Esophagus muscularis mucosa (tissue), 4 donors: ENCODE results near the gene ELMO2. TPM values are rescaled to one million over a fixed set of nuclear protein-coding genes. Genes with fewer than 3 reads are reported as not detected.

Source experiments
- DNase-seq: peaks from one replicate; pipeline ENCODE4 v3.0.0-alpha.2; 2017; ENCODE audit errors: extremely low spot score
- H3K27ac ChIP-seq, 4 donors: fragments of 200-600 bp; sonication (generic); replicated peaks in 1 of 4; 1 replicate in 3 of 4; 2 replicates in 1 of 4; pipeline ENCODE4 v1.5.1; 2016 to 2019; ENCODE audit warnings: mild to moderate bottlenecking in 1 of 4
- H3K27me3 ChIP-seq, 4 donors: fragments of 200-600 bp; sonication (generic); one replicate each; pipeline versions ENCODE4 v1.5.1 to v1.6.0; 2016 to 2019
- H3K36me3 ChIP-seq, 4 donors: fragments of 200-600 bp; sonication (generic); one replicate each; pipeline ENCODE4 v1.5.1; 2016 to 2019
- H3K4me1 ChIP-seq, 4 donors: fragments of 200-600 bp; sonication (generic); one replicate each; pipeline ENCODE4 v1.5.1; 2016 to 2019
- H3K4me3 ChIP-seq, 4 donors: fragments of 200-600 bp; sonication (generic); 1 replicate in 2 of 4; 2 replicates in 2 of 4; pipeline ENCODE4 v1.5.1; 2016 to 2019; ENCODE audit warnings: mild to moderate bottlenecking in 4 of 4, moderate library complexity in 1 of 4
- H3K9me3 ChIP-seq, 4 donors: fragments of 200-600 bp; sonication (generic); 1 replicate in 3 of 4; 2 replicates in 1 of 4; pipeline ENCODE4 v1.5.1; 2016 to 2019
- CTCF ChIP-seq, 3 experiments: fragments of 200-600 bp in 2 of 3; fragments of 450-650 bp in 1 of 3; sonication (generic) in 2 of 3; IDR thresholded peaks; one replicate each; pipeline ENCODE4 v1.5.1; 2017 to 2019; ENCODE audit warnings: antibody characterized with exemption in 3 of 3, mild to moderate bottlenecking in 2 of 3, moderate library complexity in 1 of 3
- EP300 ChIP-seq: sonication (generic); formaldehyde crosslinking; IDR thresholded peaks from one replicate; pipeline ENCODE4 v1.6.1; 2017; ENCODE audit warnings: antibody characterized with exemption
- POLR2A ChIP-seq: fragments of 450-650 bp; IDR thresholded peaks from one replicate; pipeline ENCODE4 v1.6.1; 2017; ENCODE audit warnings: antibody characterized with exemption, moderate library complexity, mild to moderate bottlenecking, low read depth
- POLR2AphosphoS5 ChIP-seq, 2 donors: sonication (generic); formaldehyde crosslinking; IDR thresholded peaks; one replicate each; pipeline ENCODE4 v1.6.1; 2017; ENCODE audit warnings: antibody characterized with exemption in 2 of 2
- WGBS: methylation state at CpG from one replicate; pipeline ENCODE4 v1.1.5; 2018; 5-methylcytosine and 5-hydroxymethylcytosine counted together
- intact Hi-C: fragments of 100-400 bp; cut with DNase I; formaldehyde crosslinking; loops from one replicate; pipeline ENCODE4 v1.15.1; 2023
- total RNA-seq, 4 donors: library from RNA; depleted of rRNA; stranded (reverse); fragments of >200 nt; gene quantifications; one replicate each; pipeline versions ENCODE4 v1.1.0 to v1.2.1, GENCODE V29; 2016

ELMO2 gene
- total RNA-seq, 4 donors from 2014 or later, result 35.3 to 61.4 (median 51.8) TPM

- H3K27ac ChIP-seq, result peak overlapping the region in 1 of 4 donors; percentile 59
- H3K4me1 ChIP-seq, result peaks cover 37 to 54% (median 47%) of the 10 kb centered on the region in 4 donors
- no peak for DNase-seq
- no peaks in the 10 kb centered on the region for H3K9me3 ChIP-seq
- H3K27me3 ChIP-seq, result no peaks in the 10 kb centered on the region
- intact Hi-C loops, result no loop called here
- TF ChIP-seq POLR2AphosphoS5 (IDR thresholded peaks at IDR 0.05) (no peak), POLR2A (no peak), CTCF (IDR thresholded peaks at IDR 0.05) (no peak), EP300 (no peak)
- WGBS, result 78% methylated on average over 7 of the region's 7 CpGs
- H3K4me3 ChIP-seq, result no peak overlapping the region
- peaks cover 3 to 39% (median 24%) of the 10 kb centered on the region in 4 donors for H3K36me3 ChIP-seq
Measured at GRCh38 chr20:46355778-46356177, 50.6 kb downstream of the ELMO2 start.

- Histone ChIP-seq H3K27me3 (no peaks in the 10 kb centered on the region), H3K4me3 (no peak overlapping the region), H3K36me3 (peaks cover 3 to 41% (median 31%) of the 10 kb centered on the region in 4 donors), H3K27ac (no peak overlapping the region), H3K9me3 (no peaks in the 10 kb centered on the region), H3K4me1 (peaks cover 37 to 49% (median 45%) of the 10 kb centered on the region in 4 donors)
- WGBS, result 91% methylated on average over 15 of the region's 20 CpGs
- intact Hi-C loops, result no loop called here
- DNase-seq, result no peak
- TF ChIP-seq POLR2A, result no peak
- TF ChIP-seq POLR2AphosphoS5 (IDR thresholded peaks at IDR 0.05), result no peak
- TF ChIP-seq CTCF (IDR thresholded peaks at IDR 0.05), result no peak
- TF ChIP-seq EP300, result no peak
Measured at GRCh38 chr20:46354920-46355654, 51.3 kb downstream of the ELMO2 start.

GRCh38 chr20:46354207-46354555, 52.2 kb downstream of the ELMO2 start:
- H3K36me3 ChIP-seq, result peaks cover 3 to 44% (median 36%) of the 10 kb centered on the region in 4 donors
- DNase-seq, result no peak
- intact Hi-C loops, result no loop called here
- H3K27ac ChIP-seq, result no peak overlapping the region
- no peaks in the 10 kb centered on the region for H3K27me3 ChIP-seq
- TF ChIP-seq POLR2AphosphoS5 (IDR thresholded peaks at IDR 0.05) (no peak), CTCF (IDR thresholded peaks at IDR 0.05) (no peak), EP300 (no peak), POLR2A (no peak)
- H3K9me3 ChIP-seq, result no peaks in the 10 kb centered on the region
- no peak overlapping the region for H3K4me3 ChIP-seq
- H3K4me1 ChIP-seq, result peaks cover 30 to 43% (median 40%) of the 10 kb centered on the region in 4 donors
- WGBS, result 89% methylated on average over 4 of the region's 4 CpGs

- Histone ChIP-seq H3K27ac (no peak overlapping the region), H3K36me3 (peaks cover 3 to 43% (median 35%) of the 10 kb centered on the region in 4 donors), H3K4me1 (peaks cover 26 to 44% (median 41%) of the 10 kb centered on the region in 4 donors), H3K27me3 (no peaks in the 10 kb centered on the region), H3K9me3 (no peaks in the 10 kb centered on the region), H3K4me3 (no peak overlapping the region)
- no peak for DNase-seq
- intact Hi-C loops, result no loop called here
- TF ChIP-seq POLR2AphosphoS5 (IDR thresholded peaks at IDR 0.05) (no peak), CTCF (IDR thresholded peaks at IDR 0.05) (no peak), EP300 (no peak), POLR2A (no peak)
- 76% methylated on average over 14 of the region's 14 CpGs for WGBS
Measured at GRCh38 chr20:46353500-46354206, 52.8 kb downstream of the ELMO2 start.
